Hepatocyte (in vitro differentiated cells): ENCODE results near the gene NPTN. TPM values are rescaled to one million over a fixed set of nuclear protein-coding genes. Genes with fewer than 3 reads are reported as not detected.

Experiments
- DNase-seq: peaks from one replicate; pipeline ENCODE4 v3.0.0-alpha.2; 2016; ENCODE audit warnings: low spot score
- H2AFZ ChIP-seq: fragments of 200-600 bp; sonication (generic); 2 replicates; pipeline ENCODE4 v1.6.0; 2016; ENCODE audit warnings: antibody characterized with exemption, mild to moderate bottlenecking
- H3K27ac ChIP-seq: fragments of 200-600 bp; sonication (generic); 2 replicates; pipeline ENCODE4 v1.5.1; 2016; ENCODE audit warnings: mild to moderate bottlenecking
- H3K27me3 ChIP-seq: fragments of 200-600 bp; sonication (generic); 2 replicates; pipeline ENCODE4 v1.6.1; 2016
- H3K36me3 ChIP-seq: fragments of 200-600 bp; sonication (generic); replicated peaks from 2 replicates; pipeline ENCODE4 v1.5.1; 2016; ENCODE audit warnings: low read depth; ENCODE audit not compliant: insufficient read depth
- H3K4me1 ChIP-seq: fragments of 200-600 bp; sonication (generic); 2 replicates; pipeline ENCODE4 v1.5.1; 2016; ENCODE audit warnings: mild to moderate bottlenecking, moderate library complexity; ENCODE audit not compliant: insufficient read depth
- H3K4me2 ChIP-seq: fragments of 200-600 bp; sonication (generic); 2 replicates; pipeline ENCODE4 v1.6.0; 2016
- H3K4me3 ChIP-seq: fragments of 200-600 bp; sonication (generic); 2 replicates; pipeline ENCODE4 v1.5.1; 2016; ENCODE audit warnings: mild to moderate bottlenecking
- H3K79me2 ChIP-seq: fragments of 200-600 bp; sonication (generic); 2 replicates; pipeline ENCODE4 v1.6.0; 2017; ENCODE audit warnings: mild to moderate bottlenecking
- H3K9me2 ChIP-seq: fragments of 200-600 bp; sonication (generic); replicated peaks from 2 replicates; pipeline ENCODE4 v1.6.0; 2017; ENCODE audit warnings: mild to moderate bottlenecking; ENCODE audit not compliant: insufficient read depth
- H3K9me3 ChIP-seq: fragments of 200-600 bp; sonication (generic); 2 replicates; pipeline ENCODE4 v1.5.1; 2016; ENCODE audit warnings: low read depth, mild to moderate bottlenecking
- H4K20me1 ChIP-seq: fragments of 200-600 bp; sonication (generic); 2 replicates; pipeline ENCODE4 v1.6.0; 2016; ENCODE audit warnings: mild to moderate bottlenecking; ENCODE audit not compliant: insufficient read depth, poor library complexity, severe bottlenecking
- EZH2 ChIP-seq: fragments of 200-600 bp; sonication (generic); IDR thresholded peaks from 2 replicates; pipeline ENCODE4 v1.6.1; 2016; ENCODE audit warnings: antibody characterized with exemption, mild to moderate bottlenecking, borderline replicate concordance
- EZH2phosphoT487 ChIP-seq: fragments of 200-600 bp; sonication (generic); IDR thresholded peaks from one replicate; pipeline ENCODE4 v1.6.1; 2018; ENCODE audit warnings: antibody characterized with exemption, mild to moderate bottlenecking, low read depth, moderate library complexity; ENCODE audit not compliant: unreplicated experiment, severe bottlenecking
- WGBS: methylation state at CpG from one replicate; pipeline ENCODE4 v1.1.6; 2016; ENCODE audit warnings: low lambda C conversion rate; ENCODE audit errors: missing lambda C conversion rate; 5-methylcytosine and 5-hydroxymethylcytosine counted together
- polyA plus RNA-seq: library from polyadenylated mRNA; unstranded; fragments of >200 nt; fragmentation: Nextera tagmentation; extraction: Ambion mirVana; gene quantifications from 2 replicates; pipeline ENCODE4 v1.2.1, GENCODE V29; 2016
- total RNA-seq: library from RNA; depleted of rRNA; stranded (reverse); fragments of >200 nt; gene quantifications from 2 replicates; pipeline ENCODE4 v1.2.3, GENCODE V29; 2014
- TF ChIP-seq, protein P1 (sequence below): fragments of 200-600 bp; sonication (generic); IDR thresholded peaks from 2 replicates; pipeline ENCODE4 v1.5.1; 2016; ENCODE audit warnings: antibody characterized with exemption, mild to moderate bottlenecking; ENCODE audit not compliant: poor library complexity

NPTN gene
- total and polyA plus RNA-seq, 2 experiments from 2014 or later, result 153 to 234 TPM

DNA sequence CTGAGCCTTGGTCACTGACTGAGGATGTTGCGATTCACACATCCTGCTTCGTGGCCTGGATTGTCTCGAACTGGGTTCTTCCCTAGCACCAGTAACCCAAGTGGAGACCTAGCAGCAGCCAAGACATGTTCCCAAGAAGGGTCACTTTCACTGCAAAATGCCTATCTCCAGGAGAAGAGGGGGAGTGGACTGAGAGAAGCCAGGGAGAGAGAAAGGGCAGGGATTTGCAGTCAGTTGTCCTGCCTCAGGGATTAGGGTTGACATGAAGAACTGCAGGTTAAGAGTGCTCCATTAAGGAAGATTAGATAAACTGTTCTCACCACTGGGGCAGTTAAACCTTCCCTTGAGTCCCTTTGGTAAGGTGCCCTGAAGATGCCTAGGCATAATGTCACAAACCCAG is 45.3 kb upstream of the NPTN start:
- Histone ChIP-seq H3K4me3 (no peak overlapping the region), H3K4me1 (peaks cover 2% of the 10 kb centered on the region), H3K9me3 (no peaks in the 10 kb centered on the region), H3K36me3 (no peaks in the 10 kb centered on the region), H3K27me3 (no peaks in the 10 kb centered on the region), H3K27ac (no peak overlapping the region), H4K20me1 (no peaks in the 10 kb centered on the region), H3K9me2 (no peaks in the 10 kb centered on the region), H3K79me2 (no peaks in the 10 kb centered on the region), H3K4me2 (no peak overlapping the region), H2AFZ (no peak overlapping the region)
- 91% methylated on average over 3 of the region's 3 CpGs for WGBS
- DNase-seq, result no peak
- TF ChIP-seq, protein P1, sequence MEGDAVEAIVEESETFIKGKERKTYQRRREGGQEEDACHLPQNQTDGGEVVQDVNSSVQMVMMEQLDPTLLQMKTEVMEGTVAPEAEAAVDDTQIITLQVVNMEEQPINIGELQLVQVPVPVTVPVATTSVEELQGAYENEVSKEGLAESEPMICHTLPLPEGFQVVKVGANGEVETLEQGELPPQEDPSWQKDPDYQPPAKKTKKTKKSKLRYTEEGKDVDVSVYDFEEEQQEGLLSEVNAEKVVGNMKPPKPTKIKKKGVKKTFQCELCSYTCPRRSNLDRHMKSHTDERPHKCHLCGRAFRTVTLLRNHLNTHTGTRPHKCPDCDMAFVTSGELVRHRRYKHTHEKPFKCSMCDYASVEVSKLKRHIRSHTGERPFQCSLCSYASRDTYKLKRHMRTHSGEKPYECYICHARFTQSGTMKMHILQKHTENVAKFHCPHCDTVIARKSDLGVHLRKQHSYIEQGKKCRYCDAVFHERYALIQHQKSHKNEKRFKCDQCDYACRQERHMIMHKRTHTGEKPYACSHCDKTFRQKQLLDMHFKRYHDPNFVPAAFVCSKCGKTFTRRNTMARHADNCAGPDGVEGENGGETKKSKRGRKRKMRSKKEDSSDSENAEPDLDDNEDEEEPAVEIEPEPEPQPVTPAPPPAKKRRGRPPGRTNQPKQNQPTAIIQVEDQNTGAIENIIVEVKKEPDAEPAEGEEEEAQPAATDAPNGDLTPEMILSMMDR, result no peak
- TF ChIP-seq EZH2phosphoT487 (no peak), EZH2 (no peak)

DNA sequence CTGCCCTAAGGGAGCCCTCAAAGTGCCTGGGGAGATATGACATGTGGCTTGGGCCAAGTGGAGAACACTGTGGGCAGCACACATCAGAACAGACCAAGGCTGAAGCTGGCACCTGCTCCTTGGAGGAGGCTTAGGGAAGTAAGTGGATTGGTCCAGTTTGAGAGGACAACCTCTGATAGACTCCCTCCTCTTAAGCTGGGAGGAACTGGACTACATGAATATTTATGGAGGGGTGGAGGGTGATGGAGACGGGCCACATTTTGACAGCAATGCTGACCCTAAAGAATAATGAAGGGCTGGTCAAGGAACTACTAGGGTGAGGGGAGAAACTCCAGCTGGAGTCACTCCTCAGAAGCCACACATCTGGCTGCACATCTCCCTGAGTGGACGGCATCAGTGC is 44.5 kb upstream of the NPTN start:
- Histone ChIP-seq H3K4me3 (no peak overlapping the region), H3K4me1 (no peaks in the 10 kb centered on the region), H3K27ac (no peak overlapping the region), H3K4me2 (no peak overlapping the region), H3K27me3 (no peaks in the 10 kb centered on the region), H4K20me1 (no peaks in the 10 kb centered on the region), H3K36me3 (no peaks in the 10 kb centered on the region), H2AFZ (no peak overlapping the region), H3K9me3 (no peaks in the 10 kb centered on the region), H3K79me2 (no peaks in the 10 kb centered on the region), H3K9me2 (no peaks in the 10 kb centered on the region)
- WGBS, result 87% methylated on average over 2 of the region's 2 CpGs
- TF ChIP-seq EZH2phosphoT487, result no peak
- TF ChIP-seq EZH2, result no peak
- TF ChIP-seq, protein P1, result no peak
- no peak for DNase-seq

DNA sequence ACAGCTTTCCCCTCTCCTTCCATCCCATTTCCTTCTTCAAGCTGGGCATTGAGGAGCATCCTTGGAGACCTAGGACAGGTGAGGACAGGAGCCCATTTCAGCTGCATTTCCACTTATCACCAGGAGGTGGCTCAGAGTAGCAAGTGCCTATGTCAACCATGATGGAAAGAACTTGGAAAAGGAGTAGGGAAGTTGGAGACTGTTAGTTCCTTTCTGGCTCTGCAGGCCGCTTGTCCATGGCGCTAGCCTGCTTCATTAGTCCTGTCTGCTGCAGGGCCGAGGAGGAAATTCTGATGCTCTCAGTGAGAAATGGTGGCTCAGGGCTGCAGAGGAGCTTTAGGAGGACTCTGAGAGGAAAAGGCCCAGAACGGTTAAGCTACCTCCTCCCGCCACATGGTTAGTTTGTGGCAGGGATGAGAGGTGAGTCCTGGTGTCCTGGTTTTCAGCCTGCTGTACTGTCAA is 44.0 kb upstream of the NPTN start:
- Histone ChIP-seq H3K36me3 (no peaks in the 10 kb centered on the region), H3K27ac (no peak overlapping the region), H3K4me1 (no peaks in the 10 kb centered on the region), H4K20me1 (no peaks in the 10 kb centered on the region), H3K9me2 (no peaks in the 10 kb centered on the region), H2AFZ (no peak overlapping the region), H3K9me3 (no peaks in the 10 kb centered on the region), H3K4me3 (no peak overlapping the region), H3K27me3 (no peaks in the 10 kb centered on the region), H3K4me2 (no peak overlapping the region), H3K79me2 (no peaks in the 10 kb centered on the region)
- TF ChIP-seq EZH2phosphoT487, result no peak
- TF ChIP-seq, protein P1, result peak; percentile 66
- WGBS, result 69% methylated on average over 5 of the region's 5 CpGs
- peak; percentile 85 for DNase-seq

DNA sequence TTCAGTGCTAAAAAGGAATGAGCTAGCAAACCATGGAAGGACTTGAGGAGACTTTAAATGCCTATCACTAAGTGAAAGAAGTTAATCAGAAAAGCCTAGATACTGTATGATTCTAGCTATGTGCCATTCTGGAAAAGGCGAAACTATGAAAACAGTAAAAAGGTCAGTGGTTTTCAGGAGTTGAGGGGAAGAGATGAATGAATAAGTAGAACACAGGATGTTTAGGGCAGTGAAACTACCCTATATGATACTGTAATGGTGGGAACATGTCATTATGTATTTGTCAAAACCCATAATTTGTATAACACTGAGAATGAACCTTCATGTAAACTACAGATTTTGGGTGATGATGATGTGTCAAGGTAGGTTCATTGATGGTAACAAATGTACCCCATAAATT is 41.4 kb upstream of the NPTN start:
- TF ChIP-seq, protein P1, result no peak
- TF ChIP-seq EZH2phosphoT487 (no peak), EZH2 (no peak)
- Histone ChIP-seq H3K4me3 (no peak overlapping the region), H3K9me3 (no peaks in the 10 kb centered on the region), H3K79me2 (no peaks in the 10 kb centered on the region), H3K4me1 (no peaks in the 10 kb centered on the region), H3K9me2 (no peaks in the 10 kb centered on the region), H3K36me3 (no peaks in the 10 kb centered on the region), H3K4me2 (no peak overlapping the region), H3K27ac (no peak overlapping the region), H2AFZ (no peak overlapping the region), H3K27me3 (no peaks in the 10 kb centered on the region), H4K20me1 (no peaks in the 10 kb centered on the region)
- 97% methylated on average over 1 of the region's 1 CpG for WGBS
- DNase-seq, result no peak
